Measurements from ENCODE around the gene AP2S1.
A peak's percentile ranks its signal among the peaks of the same experiment; 100 is the strongest.
"Not testable (repeated sequence)": the region's sequence is repeated elsewhere in the genome, so short reads cannot be mapped to it uniquely, and the experiment has no call there.

The AP2S1 gene

DNA sequence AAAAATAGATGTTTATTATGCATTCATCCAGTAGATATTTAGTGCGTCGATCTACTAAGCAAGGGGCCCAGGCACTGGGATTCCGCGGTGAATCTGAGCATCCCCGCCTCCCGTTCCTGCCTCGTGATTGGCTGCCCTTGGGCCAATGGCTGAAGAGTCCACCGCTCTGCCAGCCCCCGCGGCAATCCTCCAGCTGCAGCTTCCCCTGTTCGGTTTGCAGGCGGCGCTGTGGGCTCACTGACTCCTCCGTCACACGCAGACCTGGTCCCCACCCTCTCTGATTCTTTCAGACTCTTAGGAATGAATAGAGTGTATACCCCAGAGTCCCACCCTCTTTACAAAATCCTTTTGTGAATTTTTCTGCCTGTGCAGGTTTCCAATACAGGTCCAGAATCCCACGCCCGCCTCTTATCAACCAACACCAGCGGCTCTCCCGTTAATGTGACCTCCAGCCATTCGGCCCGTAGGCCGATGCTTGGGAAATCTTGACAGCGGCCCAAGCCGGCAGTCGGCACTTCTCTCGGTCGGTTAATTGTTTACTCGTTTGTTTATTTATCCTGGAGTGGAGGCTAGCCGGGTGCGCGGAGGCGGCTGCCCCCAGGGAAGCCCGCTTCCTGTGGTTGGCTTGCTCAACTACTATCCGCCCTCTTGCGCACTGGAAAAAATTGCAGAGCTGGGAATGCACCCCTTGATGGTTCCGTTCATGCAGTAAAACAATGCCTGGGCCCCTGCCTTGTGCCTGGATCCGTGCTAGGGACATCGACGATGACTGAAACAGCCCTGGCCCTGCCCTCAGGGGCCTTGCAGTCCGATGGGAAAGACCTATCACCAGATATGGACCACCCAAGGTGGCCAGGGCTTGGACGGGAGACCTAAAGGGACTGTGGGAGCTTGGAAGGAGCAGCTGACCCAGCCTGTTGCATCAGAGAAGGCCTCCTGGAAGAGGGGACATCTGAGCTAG is 5.7 kb upstream of the AP2S1 start:
- 23% methylated on average over 41 of the region's 41 CpGs for WGBS
- H3K27me3 ChIP-seq (ENCODE audit: insufficient read depth, low read length) = no peaks in the 10 kb centered on the region
- H3K4me1 ChIP-seq (ENCODE audit: insufficient read depth, low read length) = peaks cover 3% of the 10 kb centered on the region; the same call in 1 of the 2 replicates
- peak overlapping the region; percentile 7; the same call in 1 of the 2 replicates for H3K9ac ChIP-seq (ENCODE audit: low read depth, low read length)
- no peaks in the 10 kb centered on the region for H3K36me3 ChIP-seq (ENCODE audit: insufficient read depth, low read length)
- H3K27ac ChIP-seq (ENCODE audit: low read depth, low read length) = peak overlapping the region; percentile 60; the same call in 1 of the 2 replicates
- peak overlapping the region; percentile 41 for H3K4me3 ChIP-seq (ENCODE audit: low read length)
- no peaks in the 10 kb centered on the region for H3K9me3 ChIP-seq (ENCODE audit: insufficient read depth, low read depth, low read length)

DNA sequence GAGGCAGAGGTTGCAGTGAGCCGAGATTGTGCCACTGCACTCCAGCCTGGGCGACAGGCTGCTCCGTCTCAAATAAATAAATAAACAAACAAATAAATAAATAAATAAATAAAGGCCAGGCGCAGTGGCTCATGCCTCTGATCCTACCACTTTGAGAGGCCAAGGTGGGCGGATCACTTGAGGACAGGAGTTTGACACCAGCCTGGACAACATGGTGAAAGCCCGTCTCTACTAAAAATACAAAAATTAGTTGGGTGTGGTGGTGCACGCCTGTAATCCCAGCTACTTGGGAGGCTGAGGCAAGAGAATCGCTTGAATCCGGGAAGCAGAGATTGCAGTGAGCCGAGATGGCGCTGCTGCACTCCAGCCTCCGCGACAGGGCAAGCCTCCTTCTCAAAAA is 4.1 kb upstream of the AP2S1 start:
- not testable (repeated sequence) for H3K9me3 ChIP-seq (ENCODE audit: insufficient read depth, low read depth, low read length); H3K4me3 ChIP-seq (ENCODE audit: low read length); H3K27me3 ChIP-seq (ENCODE audit: insufficient read depth, low read length); H3K9ac ChIP-seq (ENCODE audit: low read depth, low read length); H3K36me3 ChIP-seq (ENCODE audit: insufficient read depth, low read length); H3K27ac ChIP-seq (ENCODE audit: low read depth, low read length); H3K4me1 ChIP-seq (ENCODE audit: insufficient read depth, low read length)
- 89% methylated on average over 7 of the region's 13 CpGs for WGBS

DNA sequence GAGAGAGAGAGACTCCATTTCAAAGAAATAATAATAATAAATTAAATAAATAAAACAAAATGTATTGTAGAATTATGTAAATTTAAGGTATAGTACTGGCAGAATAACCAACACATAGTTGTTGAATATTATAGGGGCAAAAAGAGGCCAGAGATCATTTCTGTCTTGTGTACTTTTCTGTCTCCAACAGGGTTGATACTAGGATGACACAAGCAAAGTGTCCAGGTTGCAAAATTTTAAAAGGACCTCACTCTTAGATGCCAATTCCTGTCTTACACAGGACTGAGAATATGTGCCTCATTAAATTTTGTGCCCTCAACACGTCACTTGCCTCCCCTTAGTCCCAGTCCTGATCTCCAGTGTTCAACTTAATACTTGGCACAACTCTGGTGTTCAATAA is 2.2 kb upstream of the AP2S1 start:
- Histone ChIP-seq H3K9ac (ENCODE audit: low read depth, low read length) (no peak overlapping the region), H3K27me3 (ENCODE audit: insufficient read depth, low read length) (no peaks in the 10 kb centered on the region), H3K27ac (ENCODE audit: low read depth, low read length) (no peak overlapping the region), H3K9me3 (ENCODE audit: insufficient read depth, low read depth, low read length) (no peaks in the 10 kb centered on the region), H3K4me1 (ENCODE audit: insufficient read depth, low read length) (no peaks in the 10 kb centered on the region), H3K36me3 (ENCODE audit: insufficient read depth, low read length) (peaks cover under 1% of the 10 kb centered on the region), H3K4me3 (ENCODE audit: low read length) (no peak overlapping the region)
- WGBS = 92% methylated on average over 1 of the region's 1 CpG

DNA sequence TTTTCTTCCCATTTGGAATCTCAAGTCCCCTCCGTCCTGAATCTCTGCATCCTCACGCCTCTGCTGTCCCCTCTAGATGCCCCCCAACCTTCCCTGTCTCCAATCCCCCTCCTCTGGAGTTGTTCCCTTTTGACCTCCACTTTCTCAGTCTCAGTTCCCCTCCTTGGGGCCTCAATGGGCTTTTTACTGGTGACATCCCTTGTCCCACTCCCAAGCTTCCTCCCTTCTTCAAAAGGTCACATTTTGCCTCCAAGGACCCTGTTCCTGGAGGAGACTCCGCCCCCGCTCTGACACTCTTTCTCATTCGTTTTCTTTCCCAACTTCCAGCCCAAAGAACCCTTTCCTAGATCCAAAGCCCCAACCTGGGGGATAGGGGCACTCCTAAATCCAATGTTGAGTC is 1.0 kb downstream of the AP2S1 start:
- Histone ChIP-seq H3K9ac (ENCODE audit: low read depth, low read length) (peak overlapping the region; percentile 85), H3K9me3 (ENCODE audit: insufficient read depth, low read depth, low read length) (no peaks in the 10 kb centered on the region), H3K36me3 (ENCODE audit: insufficient read depth, low read length) (peaks cover 16% of the 10 kb centered on the region), H3K4me1 (ENCODE audit: insufficient read depth, low read length) (no peaks in the 10 kb centered on the region), H3K27me3 (ENCODE audit: insufficient read depth, low read length) (no peaks in the 10 kb centered on the region), H3K27ac (ENCODE audit: low read depth, low read length) (peak overlapping the region; percentile 75), H3K4me3 (ENCODE audit: low read length) (peak overlapping the region; percentile 71)
- 19% methylated on average over 5 of the region's 5 CpGs for WGBS

DNA sequence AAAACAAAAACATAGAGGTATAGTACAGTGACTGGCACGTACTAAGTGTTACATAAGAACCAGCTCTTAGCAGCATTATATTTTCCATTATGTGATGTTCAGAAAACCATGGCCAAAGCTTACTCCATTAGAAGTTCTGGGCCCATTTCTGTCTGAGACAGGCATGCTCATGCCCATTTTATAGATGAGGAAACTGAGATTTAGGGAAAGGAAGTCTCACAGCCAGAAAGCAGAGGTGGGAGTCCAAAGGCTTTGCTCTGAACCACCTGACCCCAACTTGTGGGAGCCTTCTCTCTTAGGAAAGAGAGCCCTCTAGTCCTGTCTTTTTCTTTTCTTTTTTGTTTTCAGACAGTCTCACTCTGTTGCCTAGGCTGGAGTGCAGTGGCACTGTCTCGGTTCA is 2.3 kb downstream of the AP2S1 start:
- Histone ChIP-seq H3K4me3 (ENCODE audit: low read length) (no peak overlapping the region), H3K9ac (ENCODE audit: low read depth, low read length) (no peak overlapping the region), H3K4me1 (ENCODE audit: insufficient read depth, low read length) (no peaks in the 10 kb centered on the region), H3K36me3 (ENCODE audit: insufficient read depth, low read length) (peaks cover 23% of the 10 kb centered on the region), H3K9me3 (ENCODE audit: insufficient read depth, low read depth, low read length) (no peaks in the 10 kb centered on the region), H3K27me3 (ENCODE audit: insufficient read depth, low read length) (no peaks in the 10 kb centered on the region), H3K27ac (ENCODE audit: low read depth, low read length) (no peak overlapping the region)
- 100% methylated on average over 2 of the region's 2 CpGs for whole genome bisulfite sequencing

DNA sequence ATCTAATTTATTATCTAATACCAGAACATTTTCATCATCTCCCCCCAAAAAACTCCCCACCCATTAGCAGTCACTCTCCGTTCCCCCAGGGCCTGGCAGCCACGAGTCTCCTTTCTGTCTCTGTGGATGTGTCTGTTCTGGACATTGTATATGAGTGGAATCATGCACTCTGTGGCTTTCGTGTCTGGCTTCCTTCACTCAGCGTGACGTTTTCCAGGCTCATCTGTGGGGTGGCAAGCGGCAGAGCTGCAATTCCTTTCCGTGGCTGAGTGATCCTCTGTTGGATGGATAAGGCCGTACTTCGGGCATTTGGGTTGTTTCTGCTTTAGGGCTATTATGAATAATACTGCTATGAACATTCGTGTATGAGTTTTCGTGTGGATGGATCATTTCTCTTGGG is 3.1 kb downstream of the AP2S1 start:
- H3K27me3 ChIP-seq (ENCODE audit: insufficient read depth, low read length) = no peaks in the 10 kb centered on the region
- H3K9me3 ChIP-seq (ENCODE audit: insufficient read depth, low read depth, low read length) = no peaks in the 10 kb centered on the region
- no peak overlapping the region for H3K4me3 ChIP-seq (ENCODE audit: low read length)
- H3K27ac ChIP-seq (ENCODE audit: low read depth, low read length) = no peak overlapping the region
- no peaks in the 10 kb centered on the region for H3K4me1 ChIP-seq (ENCODE audit: insufficient read depth, low read length)
- WGBS = 96% methylated on average over 11 of the region's 11 CpGs
- H3K9ac ChIP-seq (ENCODE audit: low read depth, low read length) = no peak overlapping the region
- peaks cover 31% of the 10 kb centered on the region for H3K36me3 ChIP-seq (ENCODE audit: insufficient read depth, low read length)

- Histone ChIP-seq H3K27ac (ENCODE audit: low read depth, low read length) (no peak overlapping the region), H3K27me3 (ENCODE audit: insufficient read depth, low read length) (no peaks in the 10 kb centered on the region), H3K4me3 (ENCODE audit: low read length) (no peak overlapping the region), H3K9ac (ENCODE audit: low read depth, low read length) (no peak overlapping the region), H3K4me1 (ENCODE audit: insufficient read depth, low read length) (no peaks in the 10 kb centered on the region), H3K36me3 (ENCODE audit: insufficient read depth, low read length) (peaks cover 40% of the 10 kb centered on the region), H3K9me3 (ENCODE audit: insufficient read depth, low read depth, low read length) (no peaks in the 10 kb centered on the region)
- 94% methylated on average over 19 of the region's 19 CpGs for WGBS
Measured at GRCh38 chr19:46845959-46846459, 4.6 kb downstream of the AP2S1 start.

- H3K9ac ChIP-seq (ENCODE audit: low read depth, low read length) = no peak overlapping the region
- WGBS = 89% methylated on average over 9 of the region's 9 CpGs
- peaks cover 52% of the 10 kb centered on the region for H3K36me3 ChIP-seq (ENCODE audit: insufficient read depth, low read length)
Measured at GRCh38 chr19:46844067-46844489, 6.6 kb downstream of the AP2S1 start.

DNA sequence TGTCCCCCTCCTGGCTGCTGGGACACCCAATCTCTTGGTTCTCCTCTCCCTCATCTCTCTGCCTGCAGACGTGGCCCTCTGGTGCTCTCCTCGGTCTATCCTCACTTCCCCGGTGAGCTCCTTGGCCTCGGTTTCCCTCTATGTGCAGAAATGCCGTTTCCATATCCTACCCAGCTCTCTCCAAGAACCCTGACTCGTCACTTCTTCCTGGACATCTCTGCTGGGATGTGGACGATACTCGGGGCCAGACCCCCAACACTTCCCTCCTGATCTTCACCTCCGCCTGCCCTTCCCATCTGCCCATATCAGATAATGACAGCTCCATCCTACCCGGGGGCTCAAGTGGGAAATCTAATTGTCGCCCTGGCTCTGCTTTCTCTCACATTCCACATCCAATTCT is 7.9 kb downstream of the AP2S1 start:
- Histone ChIP-seq H3K4me1 (ENCODE audit: insufficient read depth, low read length) (no peaks in the 10 kb centered on the region), H3K9ac (ENCODE audit: low read depth, low read length) (no peak overlapping the region), H3K27ac (ENCODE audit: low read depth, low read length) (no peak overlapping the region), H3K36me3 (ENCODE audit: insufficient read depth, low read length) (peaks cover 63% of the 10 kb centered on the region), H3K9me3 (ENCODE audit: insufficient read depth, low read depth, low read length) (no peaks in the 10 kb centered on the region), H3K4me3 (ENCODE audit: low read length) (no peak overlapping the region), H3K27me3 (ENCODE audit: insufficient read depth, low read length) (no peaks in the 10 kb centered on the region)
- WGBS = 93% methylated on average over 11 of the region's 11 CpGs

More at GRCh38 chr19:46844067-46844489, 6.6 kb downstream of the AP2S1 start:
- no peaks in the 10 kb centered on the region for H3K27me3 ChIP-seq (ENCODE audit: insufficient read depth, low read length)
- H3K4me3 ChIP-seq (ENCODE audit: low read length) = no peak overlapping the region
- H3K9me3 ChIP-seq (ENCODE audit: insufficient read depth, low read depth, low read length) = no peaks in the 10 kb centered on the region
- H3K4me1 ChIP-seq (ENCODE audit: insufficient read depth, low read length) = no peaks in the 10 kb centered on the region
- no peak overlapping the region for H3K27ac ChIP-seq (ENCODE audit: low read depth, low read length)

DNA sequence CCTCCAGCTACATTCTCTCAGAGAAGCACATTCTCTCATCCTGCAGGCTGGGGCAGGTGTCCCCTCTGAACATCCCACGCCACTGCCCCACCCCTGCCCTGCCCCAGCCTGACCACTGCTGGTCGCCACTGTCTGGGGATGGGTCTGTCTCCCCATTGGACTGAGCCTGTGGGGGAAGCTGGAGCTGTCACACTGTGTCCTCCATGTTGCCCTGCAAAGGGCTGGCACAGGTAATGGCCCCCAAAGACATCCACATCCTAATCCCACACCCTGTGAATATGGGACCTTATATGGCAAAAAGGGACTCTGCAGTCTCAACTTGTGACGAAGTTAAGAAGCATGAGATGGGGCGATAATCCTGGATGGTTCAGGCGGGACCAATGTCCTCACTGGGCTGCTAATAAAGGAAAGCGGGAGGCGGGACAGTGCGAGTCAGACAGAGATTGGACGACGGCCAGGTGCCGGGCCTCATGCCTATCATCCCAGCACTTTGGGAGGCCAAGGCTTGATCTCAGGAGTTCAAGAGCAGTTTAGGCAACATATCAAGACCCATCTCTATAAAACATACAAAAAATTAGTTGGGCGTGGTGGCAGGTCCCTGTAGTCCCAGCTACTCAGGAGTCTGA is 9.1 kb downstream of the AP2S1 start:
- H3K9me3 ChIP-seq (ENCODE audit: insufficient read depth, low read depth, low read length) = no peaks in the 10 kb centered on the region
- no peaks in the 10 kb centered on the region for H3K4me1 ChIP-seq (ENCODE audit: insufficient read depth, low read length)
- 91% methylated on average over 12 of the region's 12 CpGs for WGBS
- no peaks in the 10 kb centered on the region for H3K27me3 ChIP-seq (ENCODE audit: insufficient read depth, low read length)
- no peak overlapping the region for H3K9ac ChIP-seq (ENCODE audit: low read depth, low read length)
- H3K36me3 ChIP-seq (ENCODE audit: insufficient read depth, low read length) = peaks cover 61% of the 10 kb centered on the region
- H3K27ac ChIP-seq (ENCODE audit: low read depth, low read length) = no peak overlapping the region
- no peak overlapping the region for H3K4me3 ChIP-seq (ENCODE audit: low read length)

DNA sequence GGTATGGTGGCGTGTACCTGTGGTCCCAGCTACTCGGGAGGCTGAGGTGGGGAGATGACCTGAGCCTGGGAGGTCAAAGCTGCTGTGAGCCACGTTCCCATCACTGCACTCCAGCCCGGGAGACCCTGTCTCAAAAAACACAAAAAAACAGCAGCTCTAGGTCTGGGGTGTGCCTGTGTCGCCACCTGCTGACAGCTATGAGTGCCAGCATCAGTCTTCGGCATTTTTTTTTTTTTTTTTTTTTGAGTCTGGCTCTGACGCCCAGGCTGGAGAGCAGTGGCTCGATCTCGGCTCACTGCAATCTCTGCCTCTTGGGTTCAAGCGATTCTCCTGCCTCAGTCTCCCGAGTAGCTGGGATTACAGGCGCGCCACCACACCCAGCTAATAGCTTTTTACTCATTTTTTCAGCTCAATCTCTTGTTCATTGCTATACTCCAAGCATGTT is 10.1 kb downstream of the AP2S1 start:
- 38% methylated on average over 13 of the region's 13 CpGs for WGBS
- Histone ChIP-seq H3K4me3 (ENCODE audit: low read length) (no peak overlapping the region), H3K27me3 (ENCODE audit: insufficient read depth, low read length) (no peaks in the 10 kb centered on the region), H3K27ac (ENCODE audit: low read depth, low read length) (no peak overlapping the region), H3K36me3 (ENCODE audit: insufficient read depth, low read length) (peaks cover 55% of the 10 kb centered on the region), H3K9ac (ENCODE audit: low read depth, low read length) (no peak overlapping the region), H3K4me1 (ENCODE audit: insufficient read depth, low read length) (no peaks in the 10 kb centered on the region), H3K9me3 (ENCODE audit: insufficient read depth, low read depth, low read length) (no peaks in the 10 kb centered on the region)
